HFFc6 (cell line): ENCODE measurements around the gene SLC13A4. TPM values are rescaled to one million over a fixed set of nuclear protein-coding genes. Genes with fewer than 3 reads are reported as not detected.

ENCODE experiments used
- DNase-seq: peaks from one replicate; pipeline ENCODE4 v3.0.0-alpha.2; 2018
- H3K27ac Mint-ChIP-seq: 2 replicates; pipeline ENCODE4 v1.8.0; 2020; ENCODE audit warnings: mild to moderate bottlenecking, mixed read lengths
- H3K27me3 Mint-ChIP-seq: 2 replicates; pipeline ENCODE4 v1.8.0; 2021; ENCODE audit warnings: mild to moderate bottlenecking, moderate library complexity, mixed read lengths; ENCODE audit not compliant: insufficient read depth
- H3K36me3 Mint-ChIP-seq: 2 replicates; pipeline ENCODE4 v1.8.0; 2021; ENCODE audit warnings: low read depth, mixed read lengths
- H3K4me1 Mint-ChIP-seq: 2 replicates; pipeline ENCODE4 v1.8.0; 2020; ENCODE audit warnings: low read depth, mixed read lengths
- H3K4me3 Mint-ChIP-seq: 2 replicates; pipeline ENCODE4 v1.8.0; 2020; ENCODE audit warnings: mild to moderate bottlenecking, moderate library complexity, mixed read lengths
- H3K9me3 Mint-ChIP-seq: 2 replicates; pipeline ENCODE4 v1.8.0; 2020; ENCODE audit warnings: mild to moderate bottlenecking, mixed read lengths
- total RNA-seq, 6 experiments: library from RNA; stranded (reverse); fragmentation: NEBNext Ultra II Directional; extraction: Animal tissue kit (Norgen Biotek cat#: 25700); gene quantifications; 2 replicates in 1 of 6; 3 replicates in 5 of 6; pipeline ENCODE4 v1.2.3, GENCODE V29; 2021
- TF ChIP-seq, protein P1 (sequence below): fragments of 200-600 bp; sonication (generic); IDR thresholded peaks from 2 replicates; pipeline ENCODE4 v1.5.0; 2021; ENCODE audit warnings: antibody characterized with exemption, mild to moderate bottlenecking

Gene SLC13A4
- total RNA-seq, 6 experiments from 2014 or later = 0.24 to 1.2 (median 0.68) TPM; not detected in 1

DNA sequence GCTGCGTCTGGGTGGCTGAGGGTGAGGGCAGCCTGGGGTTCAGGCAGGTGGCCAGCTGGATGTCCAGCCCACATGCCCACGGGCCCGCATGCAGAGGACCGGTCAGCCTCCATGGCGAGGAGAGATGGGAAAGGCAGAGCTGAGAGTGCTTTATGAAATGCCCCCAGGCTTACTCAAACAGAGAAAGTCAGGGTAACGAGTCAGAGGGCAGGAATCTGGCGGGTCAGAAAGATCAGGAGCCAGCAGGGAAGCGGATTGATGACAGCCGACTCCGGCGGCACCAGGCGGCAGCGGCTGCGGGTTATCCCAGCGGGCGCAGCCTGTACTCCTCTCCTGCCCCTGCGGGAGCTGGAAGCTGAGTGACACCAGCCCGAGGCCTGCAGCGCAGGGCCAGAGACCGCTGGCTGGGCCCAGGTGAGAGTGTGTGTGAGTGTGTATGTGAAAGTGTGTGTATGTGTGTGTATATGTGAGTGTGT is 13.4 kb downstream of the SLC13A4 start:
- H3K4me1 Mint-ChIP-seq = peaks cover 30% of the 10 kb centered on the region
- H3K27ac Mint-ChIP-seq = no peak overlapping the region
- TF ChIP-seq, protein P1, sequence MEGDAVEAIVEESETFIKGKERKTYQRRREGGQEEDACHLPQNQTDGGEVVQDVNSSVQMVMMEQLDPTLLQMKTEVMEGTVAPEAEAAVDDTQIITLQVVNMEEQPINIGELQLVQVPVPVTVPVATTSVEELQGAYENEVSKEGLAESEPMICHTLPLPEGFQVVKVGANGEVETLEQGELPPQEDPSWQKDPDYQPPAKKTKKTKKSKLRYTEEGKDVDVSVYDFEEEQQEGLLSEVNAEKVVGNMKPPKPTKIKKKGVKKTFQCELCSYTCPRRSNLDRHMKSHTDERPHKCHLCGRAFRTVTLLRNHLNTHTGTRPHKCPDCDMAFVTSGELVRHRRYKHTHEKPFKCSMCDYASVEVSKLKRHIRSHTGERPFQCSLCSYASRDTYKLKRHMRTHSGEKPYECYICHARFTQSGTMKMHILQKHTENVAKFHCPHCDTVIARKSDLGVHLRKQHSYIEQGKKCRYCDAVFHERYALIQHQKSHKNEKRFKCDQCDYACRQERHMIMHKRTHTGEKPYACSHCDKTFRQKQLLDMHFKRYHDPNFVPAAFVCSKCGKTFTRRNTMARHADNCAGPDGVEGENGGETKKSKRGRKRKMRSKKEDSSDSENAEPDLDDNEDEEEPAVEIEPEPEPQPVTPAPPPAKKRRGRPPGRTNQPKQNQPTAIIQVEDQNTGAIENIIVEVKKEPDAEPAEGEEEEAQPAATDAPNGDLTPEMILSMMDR = no peak
- no peak overlapping the region for H3K4me3 Mint-ChIP-seq
- no peaks in the 10 kb centered on the region; the same call in none of the 2 replicates for H3K27me3 Mint-ChIP-seq
- no peaks in the 10 kb centered on the region for H3K9me3 Mint-ChIP-seq
- peaks cover 7% of the 10 kb centered on the region; the same call in 1 of the 2 replicates for H3K36me3 Mint-ChIP-seq
- DNase-seq = peak; percentile 90

DNA sequence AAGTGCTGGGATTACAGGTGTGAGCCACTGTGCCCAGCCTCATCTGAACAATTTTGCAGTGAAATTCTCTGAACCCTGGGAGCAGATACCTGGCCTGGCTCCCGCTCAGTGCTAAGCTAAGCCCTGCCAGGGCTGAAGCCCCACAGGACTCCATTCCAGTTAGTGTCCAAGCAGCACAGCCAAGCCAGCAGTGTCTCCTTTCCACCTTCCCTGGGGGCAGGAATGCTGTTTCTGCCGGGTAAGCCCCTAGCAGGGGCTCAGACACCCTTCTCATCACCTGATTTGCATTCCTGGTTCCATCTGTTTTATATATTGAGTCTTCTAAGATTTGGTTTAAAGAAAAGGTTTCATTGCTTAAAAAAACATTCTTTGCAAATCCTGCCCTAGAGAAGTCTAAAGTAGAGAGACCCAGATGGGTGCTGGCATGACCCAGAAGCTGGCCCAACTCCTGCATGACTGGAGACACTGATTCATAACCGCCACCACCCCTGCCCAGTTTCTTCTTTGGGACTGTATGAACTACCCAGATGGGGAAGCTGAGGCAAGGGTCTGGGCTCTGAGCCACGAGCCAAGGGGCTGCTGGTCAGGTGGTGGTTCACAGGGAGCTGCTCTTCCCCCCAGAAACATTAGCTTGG is 14.0 kb downstream of the SLC13A4 start:
- no peak for DNase-seq
- Mint-ChIP-seq H3K36me3 (peaks cover 7% of the 10 kb centered on the region; the same call in 1 of the 2 replicates), H3K9me3 (no peaks in the 10 kb centered on the region), H3K27me3 (no peaks in the 10 kb centered on the region; the same call in none of the 2 replicates), H3K27ac (no peak overlapping the region), H3K4me3 (no peak overlapping the region), H3K4me1 (peaks cover 34% of the 10 kb centered on the region)
- TF ChIP-seq, protein P1 = no peak

DNA sequence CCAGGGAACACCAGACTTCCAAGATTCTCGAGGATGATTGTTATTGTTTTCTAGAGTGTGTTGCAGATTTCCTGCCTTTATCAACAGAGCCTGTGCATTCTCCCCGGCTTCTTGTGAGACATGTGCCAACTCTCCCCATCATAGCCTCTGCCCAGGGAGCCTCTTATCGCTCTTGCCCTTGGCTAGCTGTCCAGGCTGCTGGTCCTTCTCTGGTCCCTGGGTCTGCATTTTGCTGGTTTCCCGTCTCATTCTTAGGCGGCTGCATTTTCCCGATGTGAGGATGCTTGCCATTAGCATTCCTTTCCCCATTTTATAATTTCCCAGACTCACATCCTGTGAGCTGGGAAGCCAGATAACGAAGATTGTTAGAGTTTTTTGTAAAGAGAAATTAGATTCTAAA is 15.2 kb downstream of the SLC13A4 start:
- TF ChIP-seq, protein P1 = no peak
- H3K4me1 Mint-ChIP-seq = peaks cover 34% of the 10 kb centered on the region
- no peak for DNase-seq
- no peaks in the 10 kb centered on the region for H3K9me3 Mint-ChIP-seq
- no peak overlapping the region; the same call in 1 of the 2 replicates for H3K4me3 Mint-ChIP-seq
- no peaks in the 10 kb centered on the region; the same call in 1 of the 2 replicates for H3K27me3 Mint-ChIP-seq
- H3K36me3 Mint-ChIP-seq = no peaks in the 10 kb centered on the region; the same call in 1 of the 2 replicates
- H3K27ac Mint-ChIP-seq = peak overlapping the region; percentile 30; the same call in 1 of the 2 replicates

DNA sequence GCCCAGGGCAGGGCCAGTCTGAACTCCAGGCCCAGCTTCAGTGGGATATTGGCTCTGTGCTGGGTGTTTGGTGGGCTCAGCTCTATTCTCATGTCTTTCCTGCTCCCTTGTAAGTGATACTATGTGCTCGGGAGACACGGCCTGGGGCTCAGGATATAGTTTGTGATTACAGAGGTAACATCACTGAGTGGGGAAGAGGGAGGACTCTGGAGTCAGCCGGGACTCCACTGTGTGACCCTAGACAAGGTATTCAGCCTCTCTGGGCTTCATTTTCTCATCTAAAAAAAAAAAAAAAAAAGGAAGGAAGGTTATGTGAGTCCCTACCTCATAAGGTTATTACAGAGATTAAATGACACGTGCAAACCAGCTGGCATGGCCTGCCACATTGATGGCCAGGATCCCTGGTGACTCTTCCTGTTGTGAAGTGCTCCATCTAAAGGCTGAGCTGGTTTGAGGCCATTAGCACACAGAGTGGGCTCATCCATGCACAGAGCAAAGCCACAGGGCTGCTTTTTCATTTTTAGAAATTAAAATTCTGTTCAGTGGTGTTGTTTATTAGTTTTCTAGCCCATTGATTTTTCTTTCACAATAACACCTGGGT is 15.7 kb downstream of the SLC13A4 start:
- no peaks in the 10 kb centered on the region for H3K36me3 Mint-ChIP-seq
- TF ChIP-seq, protein P1 = no peak
- no peak for DNase-seq
- no peak overlapping the region for H3K27ac Mint-ChIP-seq
- H3K27me3 Mint-ChIP-seq = no peaks in the 10 kb centered on the region; the same call in 1 of the 2 replicates
- peaks cover 37% of the 10 kb centered on the region for H3K4me1 Mint-ChIP-seq
- no peaks in the 10 kb centered on the region for H3K9me3 Mint-ChIP-seq
- H3K4me3 Mint-ChIP-seq = no peak overlapping the region; the same call in 1 of the 2 replicates

DNA sequence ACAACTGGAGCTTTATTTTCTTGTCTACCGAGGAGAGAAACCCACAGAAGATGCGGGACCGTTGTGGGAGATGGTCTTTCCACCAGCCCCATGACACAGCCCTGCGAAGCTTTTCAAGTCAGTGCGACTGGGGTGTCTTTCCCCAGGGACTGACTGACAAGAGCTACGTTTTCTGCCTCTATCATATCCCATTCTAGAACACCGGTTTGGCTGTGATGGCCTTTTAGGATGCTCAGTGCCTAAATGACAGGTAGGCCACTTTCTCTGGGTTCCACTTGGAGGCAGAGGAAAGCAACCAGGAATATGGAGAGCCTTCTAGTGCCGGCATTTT is 16.9 kb downstream of the SLC13A4 start:
- no peaks in the 10 kb centered on the region for H3K9me3 Mint-ChIP-seq
- H3K27me3 Mint-ChIP-seq = no peaks in the 10 kb centered on the region
- DNase-seq = no peak
- peaks cover 34% of the 10 kb centered on the region for H3K4me1 Mint-ChIP-seq
- no peak overlapping the region for H3K27ac Mint-ChIP-seq
- H3K4me3 Mint-ChIP-seq = no peak overlapping the region
- H3K36me3 Mint-ChIP-seq = no peaks in the 10 kb centered on the region
- TF ChIP-seq, protein P1 = peak; percentile 43
